Retinal pigment epithelial cell (primary cell): ENCODE measurements around the gene HPSE2.

ENCODE experiments used
- DNase-seq: peaks from one replicate; pipeline ENCODE4 v3.0.0-alpha.2; 2010; ENCODE audit warnings: low read depth
- H3K4me3 ChIP-seq: 2 replicates; pipeline ENCODE4 v1.5.1; 2011; ENCODE audit warnings: mild to moderate bottlenecking, low read length, control low read depth, moderate library complexity
- CTCF ChIP-seq: conservative IDR thresholded peaks from 2 replicates; pipeline ENCODE4 v1.5.1; 2011; ENCODE audit warnings: low read depth, low read length, control low read depth, inconsistent platforms

The HPSE2 gene

DNA sequence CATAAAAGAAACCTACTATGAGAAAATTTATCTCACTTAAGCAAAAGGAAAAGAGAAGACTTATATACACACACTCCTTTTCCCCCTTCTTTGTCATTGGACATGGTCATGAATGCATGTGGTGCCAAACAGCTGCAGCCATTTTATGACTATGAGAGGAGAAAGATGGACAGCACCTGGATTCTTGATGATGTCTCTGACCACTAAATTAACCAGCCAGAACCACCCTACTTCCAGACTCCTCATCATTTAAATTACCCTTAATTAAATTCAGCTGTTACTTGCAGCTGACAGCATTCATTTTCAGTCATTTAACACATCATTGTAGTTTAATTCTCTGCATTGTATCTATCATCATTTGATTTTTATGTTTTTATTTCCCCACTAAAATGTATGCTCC is 409.9 kb downstream of the HPSE2 start:
- no peak overlapping the region for H3K4me3 ChIP-seq
- no peak for TF ChIP-seq CTCF

GRCh38 chr10:98817396-98817795 is 418.3 kb downstream of the HPSE2 start:
- DNase-seq: no peak
- no peak for TF ChIP-seq CTCF
- no peak overlapping the region for H3K4me3 ChIP-seq

More for the DNA sequence above, 409.9 kb downstream of the HPSE2 start:
- no peak for DNase-seq

GRCh38 chr10:98815039-98815885 is 420.4 kb downstream of the HPSE2 start:
- DNase-seq: no peak
- no peak overlapping the region for H3K4me3 ChIP-seq
- TF ChIP-seq CTCF: no peak

DNA sequence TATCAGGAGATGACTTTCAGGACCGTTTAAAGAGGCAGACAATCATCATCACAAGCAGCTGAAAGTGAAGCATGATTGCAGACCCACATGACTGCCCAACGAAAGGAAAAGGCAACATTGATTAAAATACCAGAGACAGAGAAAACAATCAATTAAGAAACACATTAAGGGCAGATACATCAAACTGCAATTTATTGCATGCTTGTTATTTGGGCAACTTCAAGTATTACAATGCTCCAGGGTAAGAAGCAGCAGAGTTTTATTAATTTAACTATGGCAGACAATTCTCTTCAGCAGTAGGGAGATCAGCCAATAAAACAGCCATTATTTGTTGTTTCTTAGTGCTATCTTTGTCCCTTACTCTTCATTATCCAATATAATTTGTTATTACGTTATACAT is 421.2 kb downstream of the HPSE2 start:
- no peak for DNase-seq
- no peak overlapping the region for H3K4me3 ChIP-seq
- no peak for TF ChIP-seq CTCF

DNA sequence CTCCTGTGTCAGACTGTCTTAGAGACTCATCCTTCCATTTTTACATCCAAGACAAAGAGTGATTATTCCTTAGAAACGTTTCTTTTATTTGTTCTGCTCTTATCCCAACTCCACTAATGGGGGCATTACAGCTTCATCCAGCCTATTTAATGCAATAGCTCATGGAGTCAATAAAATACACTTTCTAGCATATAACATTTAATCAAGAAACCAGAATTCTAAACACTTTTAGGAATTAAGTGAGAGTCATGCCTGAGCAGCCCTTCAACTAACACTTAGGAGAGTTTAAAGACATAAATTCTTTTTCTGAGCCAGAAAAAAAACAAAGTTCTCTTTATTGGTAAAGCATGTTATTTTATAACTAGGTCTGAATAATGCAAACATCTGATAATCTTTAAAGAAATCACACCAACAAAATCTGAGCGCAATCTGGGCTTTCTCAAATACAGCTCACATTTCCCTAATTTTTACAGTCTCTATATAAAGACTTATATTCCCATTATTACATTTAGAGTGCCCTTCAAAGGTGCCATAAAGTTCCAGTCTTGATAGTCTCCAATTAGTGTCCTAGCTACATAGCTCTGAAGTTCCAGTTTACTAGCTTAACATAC is 427.3 kb downstream of the HPSE2 start:
- no peak for TF ChIP-seq CTCF
- no peak for DNase-seq
- H3K4me3 ChIP-seq: no peak overlapping the region

DNA sequence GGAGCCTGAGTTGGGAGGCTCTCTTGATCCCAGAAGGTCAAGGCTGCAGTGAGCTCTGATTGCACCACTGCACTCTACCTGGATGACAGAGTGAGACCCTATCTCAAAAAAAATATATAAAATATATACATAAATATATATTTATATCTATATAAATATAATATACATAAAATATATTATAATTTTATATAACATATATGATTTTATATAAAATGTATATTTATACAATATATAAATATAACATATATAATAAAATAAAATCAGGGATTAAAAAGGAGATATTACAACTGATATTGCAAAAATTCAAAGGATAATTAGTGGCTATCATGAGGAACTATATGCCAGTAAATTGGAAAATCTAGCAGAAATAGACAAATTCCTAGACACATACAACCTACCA is 435.4 kb downstream of the HPSE2 start:
- H3K4me3 ChIP-seq: no peak overlapping the region
- no peak for TF ChIP-seq CTCF
- DNase-seq: no peak

- no peak overlapping the region for H3K4me3 ChIP-seq
- no peak for DNase-seq
- TF ChIP-seq CTCF: no peak
Measured at GRCh38 chr10:98795467-98795866, 440.2 kb downstream of the HPSE2 start.
